Fibroblast of mammary gland (primary cell): ENCODE data around the gene SPAG7.

Experiments
- DNase-seq: peaks from one replicate; pipeline ENCODE4 v3.0.0-alpha.2; 2010; ENCODE audit warnings: low read depth
- H3K4me3 ChIP-seq: 2 replicates; pipeline ENCODE4 v1.5.1; 2011; ENCODE audit warnings: low read depth, mild to moderate bottlenecking, low read length, moderate library complexity; ENCODE audit not compliant: control insufficient read depth
- TF ChIP-seq, protein P1 (sequence below): conservative IDR thresholded peaks from 2 replicates; pipeline ENCODE4 v1.5.1; 2011; ENCODE audit warnings: low read depth, low read length, inconsistent platforms; ENCODE audit not compliant: control insufficient read depth, insufficient read depth

SPAG7 gene

GRCh38 chr17:4959261-4959965 is 8.2 kb downstream of the SPAG7 start:
- no peak overlapping the region for H3K4me3 ChIP-seq
- no peak for DNase-seq
- TF ChIP-seq, protein P1, sequence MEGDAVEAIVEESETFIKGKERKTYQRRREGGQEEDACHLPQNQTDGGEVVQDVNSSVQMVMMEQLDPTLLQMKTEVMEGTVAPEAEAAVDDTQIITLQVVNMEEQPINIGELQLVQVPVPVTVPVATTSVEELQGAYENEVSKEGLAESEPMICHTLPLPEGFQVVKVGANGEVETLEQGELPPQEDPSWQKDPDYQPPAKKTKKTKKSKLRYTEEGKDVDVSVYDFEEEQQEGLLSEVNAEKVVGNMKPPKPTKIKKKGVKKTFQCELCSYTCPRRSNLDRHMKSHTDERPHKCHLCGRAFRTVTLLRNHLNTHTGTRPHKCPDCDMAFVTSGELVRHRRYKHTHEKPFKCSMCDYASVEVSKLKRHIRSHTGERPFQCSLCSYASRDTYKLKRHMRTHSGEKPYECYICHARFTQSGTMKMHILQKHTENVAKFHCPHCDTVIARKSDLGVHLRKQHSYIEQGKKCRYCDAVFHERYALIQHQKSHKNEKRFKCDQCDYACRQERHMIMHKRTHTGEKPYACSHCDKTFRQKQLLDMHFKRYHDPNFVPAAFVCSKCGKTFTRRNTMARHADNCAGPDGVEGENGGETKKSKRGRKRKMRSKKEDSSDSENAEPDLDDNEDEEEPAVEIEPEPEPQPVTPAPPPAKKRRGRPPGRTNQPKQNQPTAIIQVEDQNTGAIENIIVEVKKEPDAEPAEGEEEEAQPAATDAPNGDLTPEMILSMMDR: no peak

DNA sequence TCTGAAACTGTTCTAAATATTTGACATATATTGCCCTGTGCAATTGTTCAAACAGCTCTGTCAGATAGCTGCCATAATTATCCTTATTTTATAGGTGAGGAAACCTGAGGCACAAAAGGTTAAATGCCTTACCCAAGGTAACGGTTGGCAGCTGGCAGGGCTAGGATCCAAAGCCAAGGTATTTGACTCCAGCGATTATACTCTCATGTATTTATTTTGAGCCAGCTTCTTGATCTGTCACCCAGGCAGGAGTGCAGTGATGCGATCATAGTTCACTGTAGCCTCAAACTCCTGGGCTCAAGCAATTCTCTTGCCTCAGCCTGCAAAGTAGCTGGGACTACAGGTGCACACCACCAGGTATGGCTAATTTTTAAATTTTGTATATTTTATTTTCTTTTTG is 9.5 kb downstream of the SPAG7 start:
- TF ChIP-seq, protein P1: no peak
- no peak for DNase-seq
- no peak overlapping the region for H3K4me3 ChIP-seq

DNA sequence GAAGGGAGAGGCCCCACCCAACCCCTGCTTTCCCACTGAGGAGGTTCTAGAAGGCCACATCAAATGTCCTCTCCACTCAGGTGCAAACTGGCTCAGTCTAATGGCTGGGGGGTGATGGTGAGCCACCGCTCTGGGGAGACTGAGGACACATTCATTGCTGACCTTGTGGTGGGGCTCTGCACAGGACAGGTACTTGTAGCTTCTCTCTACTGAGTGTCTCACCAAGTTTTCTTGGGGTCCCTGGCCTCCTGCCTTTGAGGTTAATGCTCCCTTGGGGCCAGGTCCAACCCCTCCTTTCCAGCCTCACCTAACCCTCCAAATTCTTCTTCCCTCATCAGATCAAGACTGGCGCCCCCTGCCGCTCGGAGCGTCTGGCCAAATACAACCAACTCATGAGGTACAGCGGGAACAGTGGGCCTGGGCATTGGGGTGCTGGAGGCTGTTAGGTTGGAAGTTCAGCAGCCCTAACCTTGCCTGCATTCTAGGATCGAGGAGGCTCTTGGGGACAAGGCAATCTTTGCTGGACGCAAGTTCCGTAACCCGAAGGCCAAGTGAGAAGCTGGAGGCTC is 11.0 kb downstream of the SPAG7 start:
- no peak overlapping the region for H3K4me3 ChIP-seq
- DNase-seq: no peak
- TF ChIP-seq, protein P1: peak; percentile 33

DNA sequence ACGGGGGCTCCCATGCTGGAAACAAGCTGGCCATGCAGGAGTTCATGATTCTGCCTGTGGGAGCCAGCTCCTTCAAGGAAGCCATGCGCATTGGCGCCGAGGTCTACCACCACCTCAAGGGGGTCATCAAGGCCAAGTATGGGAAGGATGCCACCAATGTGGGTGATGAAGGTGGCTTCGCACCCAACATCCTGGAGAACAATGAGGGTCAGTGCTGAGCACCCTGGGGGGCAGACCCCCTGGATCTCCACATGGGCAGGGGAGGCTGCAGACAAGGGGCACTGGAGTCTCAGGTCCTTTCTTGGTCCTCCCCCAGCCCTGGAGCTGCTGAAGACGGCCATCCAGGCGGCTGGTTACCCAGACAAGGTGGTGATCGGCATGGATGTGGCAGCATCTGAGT is 12.5 kb downstream of the SPAG7 start:
- DNase-seq: no peak
- TF ChIP-seq, protein P1: no peak

GRCh38 chr17:4953451-4953961 is 14.1 kb downstream of the SPAG7 start:
- TF ChIP-seq, protein P1: no peak
- no peak overlapping the region for H3K4me3 ChIP-seq
- no peak for DNase-seq

More for the DNA sequence above, 12.5 kb downstream of the SPAG7 start:
- no peak overlapping the region for H3K4me3 ChIP-seq

GRCh38 chr17:4951486-4951885 is 16.1 kb downstream of the SPAG7 start:
- no peak for DNase-seq
- no peak overlapping the region for H3K4me3 ChIP-seq
- TF ChIP-seq, protein P1: no peak
